Cardiac muscle cell (in vitro differentiated cells and primary cell): ENCODE measurements around the gene SH3RF1. TPM values are rescaled to one million over a fixed set of nuclear protein-coding genes. Genes with fewer than 3 reads are reported as not detected.

Source experiments
- DNase-seq, 2 donors: peaks; one replicate each; pipeline versions ENCODE4 v3.0.0 to v3.0.0-alpha.2; 2010 to 2017; ENCODE audit warnings: low read depth in 1 of 2, low spot score in 1 of 2
- H3K27ac ChIP-seq: fragments of 200-600 bp; sonication (generic); 2 replicates; pipeline ENCODE4 v1.5.1; 2016
- H3K27me3 ChIP-seq: fragments of 200-600 bp; sonication (generic); 2 replicates; pipeline ENCODE4 v1.6.0; 2016; ENCODE audit warnings: control low read depth
- H3K36me3 ChIP-seq: fragments of 200-600 bp; sonication (generic); 2 replicates; pipeline ENCODE4 v1.5.1; 2016; ENCODE audit warnings: control low read depth
- H3K4me1 ChIP-seq: fragments of 200-600 bp; sonication (generic); 2 replicates; pipeline ENCODE4 v1.8.1; 2017; ENCODE audit warnings: low read depth, mild to moderate bottlenecking, mixed run types
- H3K4me3 ChIP-seq: fragments of 200-600 bp; sonication (generic); 2 replicates; pipeline ENCODE4 v1.5.1; 2016; ENCODE audit warnings: mild to moderate bottlenecking
- H3K9me3 ChIP-seq: fragments of 200-600 bp; sonication (generic); 2 replicates; pipeline ENCODE4 v1.5.1; 2017; ENCODE audit warnings: low read depth, mild to moderate bottlenecking, control low read depth
- CTCF ChIP-seq: IDR thresholded peaks from 2 replicates; pipeline ENCODE4 v1.5.1; 2012; ENCODE audit warnings: low read depth, mild to moderate bottlenecking, low read length
- polyA plus RNA-seq: library from polyadenylated mRNA; unstranded; fragments of >200 nt; fragmentation: Nextera tagmentation; extraction: Ambion mirVana; gene quantifications from 2 replicates; pipeline ENCODE4 v1.2.1, GENCODE V29; 2016
- total RNA-seq: library from RNA; depleted of rRNA; stranded (reverse); fragments of >200 nt; gene quantifications from 2 replicates; pipeline ENCODE4 v1.2.3, GENCODE V29; 2016

SH3RF1 gene
- total and polyA plus RNA-seq, 2 experiments from 2014 or later: 3.4 to 4.3 TPM

GRCh38 chr4:169150806-169151205, 120.0 kb downstream of the SH3RF1 start:
- Histone ChIP-seq H3K36me3 (no peaks in the 10 kb centered on the region), H3K4me3 (no peak overlapping the region), H3K9me3 (no peaks in the 10 kb centered on the region), H3K27ac (no peak overlapping the region), H3K27me3 (no peaks in the 10 kb centered on the region), H3K4me1 (peaks cover 29% of the 10 kb centered on the region)
- no peak for TF ChIP-seq CTCF
- peak in 1 of 2 donors; percentile 46 for DNase-seq

- TF ChIP-seq CTCF: no peak
- H3K27me3 ChIP-seq: no peaks in the 10 kb centered on the region
- DNase-seq: no peak
- H3K27ac ChIP-seq: no peak overlapping the region
- H3K9me3 ChIP-seq: no peaks in the 10 kb centered on the region
- peaks cover 24% of the 10 kb centered on the region for H3K4me1 ChIP-seq
- H3K36me3 ChIP-seq: no peaks in the 10 kb centered on the region
- no peak overlapping the region for H3K4me3 ChIP-seq
These were observed 121.9 kb downstream of the SH3RF1 start for GRCh38 chr4:169148885-169149284.

- H3K36me3 ChIP-seq: no peaks in the 10 kb centered on the region
- no peak for TF ChIP-seq CTCF
These were observed 123.6 kb downstream of the SH3RF1 start for GRCh38 chr4:169147191-169147590.

GRCh38 chr4:169144061-169144600, 126.6 kb downstream of the SH3RF1 start:
- no peak for TF ChIP-seq CTCF
- no peak for DNase-seq
- H3K27ac ChIP-seq: no peak overlapping the region
- H3K9me3 ChIP-seq: no peaks in the 10 kb centered on the region
- no peaks in the 10 kb centered on the region for H3K36me3 ChIP-seq
- H3K27me3 ChIP-seq: no peaks in the 10 kb centered on the region
- H3K4me1 ChIP-seq: peaks cover under 1% of the 10 kb centered on the region
- no peak overlapping the region for H3K4me3 ChIP-seq

More at GRCh38 chr4:169147191-169147590, 123.6 kb downstream of the SH3RF1 start:
- no peak for DNase-seq
- Histone ChIP-seq H3K4me3 (no peak overlapping the region), H3K4me1 (peaks cover 20% of the 10 kb centered on the region), H3K27me3 (no peaks in the 10 kb centered on the region), H3K9me3 (no peaks in the 10 kb centered on the region), H3K27ac (no peak overlapping the region)

- Histone ChIP-seq H3K4me3 (no peak overlapping the region), H3K4me1 (no peaks in the 10 kb centered on the region), H3K27ac (no peak overlapping the region), H3K27me3 (no peaks in the 10 kb centered on the region), H3K36me3 (no peaks in the 10 kb centered on the region), H3K9me3 (no peaks in the 10 kb centered on the region)
- DNase-seq: no peak
- no peak for TF ChIP-seq CTCF
These were observed 127.4 kb downstream of the SH3RF1 start for GRCh38 chr4:169143335-169143734.
